Coronary artery (tissue), 2 donors: Measurements from ENCODE around the gene TNS3.

Source experiments
- DNase-seq: peaks from one replicate; pipeline ENCODE4 v3.0.0-alpha.2; 2017; ENCODE audit warnings: low spot score
- H3K27ac ChIP-seq, 2 donors: fragments of 200-600 bp; sonication (generic); one replicate each; pipeline ENCODE4 v1.5.1; 2016 to 2019
- H3K4me3 ChIP-seq: fragments of 200-600 bp; sonication (generic); 2 replicates; pipeline ENCODE4 v1.5.1; 2016; ENCODE audit warnings: mild to moderate bottlenecking, moderate library complexity
- CTCF ChIP-seq: fragments of 200-600 bp; sonication (generic); IDR thresholded peaks from one replicate; pipeline ENCODE4 v1.5.1; 2019; ENCODE audit warnings: antibody characterized with exemption

TNS3 gene

GRCh38 chr7:47369736-47370135 is 212.2 kb downstream of the TNS3 start:
- Histone ChIP-seq H3K4me3 (no peak overlapping the region), H3K27ac (no peak overlapping the region)
- DNase-seq = no peak
- no peak for TF ChIP-seq CTCF

- DNase-seq = no peak
- no peak for TF ChIP-seq CTCF
- Histone ChIP-seq H3K4me3 (no peak overlapping the region), H3K27ac (no peak overlapping the region)
Measured at GRCh38 chr7:47368190-47368812, 213.6 kb downstream of the TNS3 start.

- no peak for DNase-seq
- H3K4me3 ChIP-seq = no peak overlapping the region
- no peak for TF ChIP-seq CTCF
- H3K27ac ChIP-seq = no peak overlapping the region
Measured at GRCh38 chr7:47367369-47367768, 214.5 kb downstream of the TNS3 start.

- H3K27ac ChIP-seq = no peak overlapping the region
- TF ChIP-seq CTCF = no peak
- no peak for DNase-seq
Measured at GRCh38 chr7:47366960-47367359, 215.0 kb downstream of the TNS3 start.

GRCh38 chr7:47366211-47366610 is 215.7 kb downstream of the TNS3 start:
- H3K4me3 ChIP-seq = no peak overlapping the region
- H3K27ac ChIP-seq = no peak overlapping the region
- no peak for TF ChIP-seq CTCF
- no peak for DNase-seq

More at GRCh38 chr7:47366960-47367359, 215.0 kb downstream of the TNS3 start:
- no peak overlapping the region for H3K4me3 ChIP-seq

- H3K27ac ChIP-seq = no peak overlapping the region
- no peak for DNase-seq
- no peak for TF ChIP-seq CTCF
- H3K4me3 ChIP-seq = no peak overlapping the region
Measured at GRCh38 chr7:47362984-47363383, 218.9 kb downstream of the TNS3 start.

GRCh38 chr7:47361746-47362215 is 220.1 kb downstream of the TNS3 start:
- Histone ChIP-seq H3K4me3 (no peak overlapping the region), H3K27ac (no peak overlapping the region)
- TF ChIP-seq CTCF = no peak
- DNase-seq = peak; percentile 41
